Thoracic aorta (tissue), 2 donors: ENCODE results near the gene CTBP2. TPM values are rescaled to one million over a fixed set of nuclear protein-coding genes. Genes with fewer than 3 reads are reported as not detected.

Source experiments
- ATAC-seq: fragments of 150-250 bp; one replicate; pipeline ENCODE4 v1.8.0; 2017; ENCODE audit warnings: low read depth; ENCODE audit not compliant: insufficient number of reproducible peaks, low FRiP score
- DNase-seq: peaks from one replicate; pipeline ENCODE4 v3.0.0-alpha.2; 2020; ENCODE audit warnings: low spot score
- H3K27ac ChIP-seq, 2 donors: fragments of 200-600 bp; sonication (generic); 1 replicate in 1 of 2; 2 replicates in 1 of 2; pipeline ENCODE4 v1.5.1; 2016; ENCODE audit warnings: mild to moderate bottlenecking in 2 of 2, moderate library complexity in 2 of 2
- H3K27me3 ChIP-seq: fragments of 200-600 bp; sonication (generic); replicated peaks from 2 replicates; pipeline ENCODE4 v1.6.0; 2016; ENCODE audit warnings: mild to moderate bottlenecking; ENCODE audit not compliant: insufficient read depth
- H3K36me3 ChIP-seq: fragments of 200-600 bp; sonication (generic); one replicate; pipeline ENCODE4 v1.5.1; 2016
- H3K4me1 ChIP-seq, 2 donors: fragments of 200-600 bp; sonication (generic); 1 replicate in 1 of 2; 2 replicates in 1 of 2; pipeline versions ENCODE4 v1.5.1 to v1.6.0; 2016; ENCODE audit warnings: low read depth in 2 of 2, mild to moderate bottlenecking in 1 of 2; ENCODE audit not compliant: control insufficient read depth in 1 of 2
- H3K4me3 ChIP-seq: fragments of 200-600 bp; sonication (generic); 2 replicates; pipeline ENCODE4 v1.5.1; 2016; ENCODE audit warnings: mild to moderate bottlenecking
- H3K9me3 ChIP-seq: fragments of 200-600 bp; sonication (generic); 2 replicates; pipeline ENCODE4 v1.5.1; 2016
- CTCF ChIP-seq: fragments of 200-600 bp; sonication (generic); IDR thresholded peaks from one replicate; pipeline ENCODE4 v1.5.1; 2019; ENCODE audit warnings: antibody characterized with exemption
- total RNA-seq, 2 donors: library from RNA; depleted of rRNA; stranded (reverse); fragments of >200 nt; gene quantifications; one replicate each; pipeline versions ENCODE4 v1.1.0 to v1.2.3, GENCODE V29; 2016

Gene CTBP2
- total RNA-seq, 2 donors from 2014 or later, result 62.8 to 80.6 TPM

GRCh38 chr10:125177641-125178640 lies 17.6 kb upstream of the CTBP2 start:
- no peaks in the 10 kb centered on the region for H3K36me3 ChIP-seq
- H3K27ac ChIP-seq, result no peak overlapping the region
- no peaks in the 10 kb centered on the region for H3K27me3 ChIP-seq
- TF ChIP-seq CTCF, result no peak
- ATAC-seq, result no peak
- no peak for DNase-seq
- no peaks in the 10 kb centered on the region for H3K4me1 ChIP-seq
- no peak overlapping the region for H3K4me3 ChIP-seq
- H3K9me3 ChIP-seq, result no peaks in the 10 kb centered on the region

- TF ChIP-seq CTCF, result no peak
- no peak for ATAC-seq
- H3K4me3 ChIP-seq, result no peak overlapping the region
Observed at GRCh38 chr10:125175807-125176206, 15.4 kb upstream of the CTBP2 start.

GRCh38 chr10:125174360-125174759 lies 14.0 kb upstream of the CTBP2 start:
- no peak overlapping the region for H3K27ac ChIP-seq
- ATAC-seq (no peak), DNase-seq (no peak)
- no peaks in the 10 kb centered on the region for H3K9me3 ChIP-seq
- H3K4me1 ChIP-seq, result no peaks in the 10 kb centered on the region
- no peaks in the 10 kb centered on the region for H3K27me3 ChIP-seq
- TF ChIP-seq CTCF, result no peak
- no peaks in the 10 kb centered on the region for H3K36me3 ChIP-seq
- no peak overlapping the region for H3K4me3 ChIP-seq

More at GRCh38 chr10:125175807-125176206, 15.4 kb upstream of the CTBP2 start:
- H3K36me3 ChIP-seq, result no peaks in the 10 kb centered on the region
- no peak for DNase-seq
- no peaks in the 10 kb centered on the region for H3K9me3 ChIP-seq
- H3K4me1 ChIP-seq, result no peaks in the 10 kb centered on the region
- H3K27me3 ChIP-seq, result no peaks in the 10 kb centered on the region
- no peak overlapping the region for H3K27ac ChIP-seq

GRCh38 chr10:125172694-125173093 lies 12.3 kb upstream of the CTBP2 start:
- Histone ChIP-seq H3K9me3 (no peaks in the 10 kb centered on the region), H3K4me1 (no peaks in the 10 kb centered on the region), H3K36me3 (no peaks in the 10 kb centered on the region), H3K27ac (no peak overlapping the region), H3K27me3 (no peaks in the 10 kb centered on the region), H3K4me3 (no peak overlapping the region)
- TF ChIP-seq CTCF, result no peak
- ATAC-seq, result no peak
- DNase-seq, result no peak

- Histone ChIP-seq H3K9me3 (no peaks in the 10 kb centered on the region), H3K27me3 (no peaks in the 10 kb centered on the region)
- TF ChIP-seq CTCF, result no peak
Observed at GRCh38 chr10:125171402-125172306, 11.3 kb upstream of the CTBP2 start.

More at GRCh38 chr10:125171402-125172306, 11.3 kb upstream of the CTBP2 start:
- ATAC-seq (no peak), DNase-seq (no peak)
- Histone ChIP-seq H3K36me3 (no peaks in the 10 kb centered on the region), H3K4me1 (no peaks in the 10 kb centered on the region), H3K4me3 (no peak overlapping the region), H3K27ac (no peak overlapping the region)
